GM18520 (cell line): ENCODE measurements around the gene GBE1.
A peak's percentile ranks its signal among the peaks of the same experiment; 100 is the strongest.
"Not testable (repeated sequence)": the region's sequence is repeated elsewhere in the genome, so short reads cannot be mapped to it uniquely, and the experiment has no call there.

Experiments used
- ATAC-seq: cut with Tn5 transposase; IDR thresholded peaks from one replicate; pipeline ENCODE4 v1.9.1; 2021; ENCODE audit not compliant: unreplicated experiment

GBE1 gene

GRCh38 chr3:81760924-81761903 lies at the start of gene GBE1:
Gene GBE1, minus strand, starts transcription at chr3:81761645. Its CDS starts 128 bp downstream, at chr3:81761517.
- ATAC-seq: peak; percentile 77

- no peak for ATAC-seq
These were observed 47.5 kb upstream of the GBE1 start for GRCh38 chr3:81808900-81809299.

GRCh38 chr3:81799403-81799802 lies 38.0 kb upstream of the GBE1 start:
- no peak for ATAC-seq

GRCh38 chr3:81793410-81793809 lies 32.0 kb upstream of the GBE1 start:
- no peak for ATAC-seq

GRCh38 chr3:81790117-81790516 lies 28.7 kb upstream of the GBE1 start:
- ATAC-seq: no peak

- no peak for ATAC-seq
These were observed 28.2 kb upstream of the GBE1 start for GRCh38 chr3:81789691-81790090.

GRCh38 chr3:81788610-81789009 lies 27.2 kb upstream of the GBE1 start:
- ATAC-seq: peak; percentile 59

- no peak for ATAC-seq
These were observed 26.6 kb upstream of the GBE1 start for GRCh38 chr3:81788044-81788443.

- no peak for ATAC-seq
These were observed 21.1 kb upstream of the GBE1 start for GRCh38 chr3:81782585-81782984.

GRCh38 chr3:81778678-81779182 lies 17.3 kb upstream of the GBE1 start:
- no peak for ATAC-seq

GRCh38 chr3:81776643-81777042 lies 15.2 kb upstream of the GBE1 start:
- ATAC-seq: peak; percentile 37

GRCh38 chr3:81770710-81771109 lies 9.3 kb upstream of the GBE1 start:
- no peak for ATAC-seq

GRCh38 chr3:81769299-81769698 lies 7.9 kb upstream of the GBE1 start:
- ATAC-seq: no peak

- ATAC-seq: not testable (repeated sequence)
These were observed 5.9 kb upstream of the GBE1 start for GRCh38 chr3:81767250-81767859.

- ATAC-seq: no peak
These were observed 4.0 kb upstream of the GBE1 start for GRCh38 chr3:81765400-81765799.

- no peak for ATAC-seq
These were observed 3.2 kb upstream of the GBE1 start for GRCh38 chr3:81764665-81765064.

GRCh38 chr3:81764002-81764401 lies 2.6 kb upstream of the GBE1 start:
- no peak for ATAC-seq

GRCh38 chr3:81763001-81763400 lies 1.6 kb upstream of the GBE1 start:
- ATAC-seq: no peak

- ATAC-seq: no peak
These were observed 597 bp upstream of the GBE1 start for GRCh38 chr3:81761904-81762580.

GRCh38 chr3:81760215-81760614 lies 1.2 kb downstream of the GBE1 start:
- ATAC-seq: no peak

- ATAC-seq: not testable (repeated sequence)
These were observed 2.7 kb downstream of the GBE1 start for GRCh38 chr3:81758771-81759170.
